Testis (tissue), 5 donors: Measurements from ENCODE around the gene HMCN1. TPM values are rescaled to one million over a fixed set of nuclear protein-coding genes. Genes with fewer than 3 reads are reported as not detected.

Source experiments
- DNase-seq: peaks from one replicate; pipeline ENCODE4 v3.0.0-alpha.2; 2019
- H3K27ac ChIP-seq, 2 donors: fragments of 200-600 bp; sonication (generic); one replicate each; pipeline ENCODE4 v1.5.1; 2019
- H3K27me3 ChIP-seq: fragments of 200-600 bp; sonication (generic); one replicate; pipeline ENCODE4 v1.5.1; 2019
- H3K36me3 ChIP-seq: fragments of 200-600 bp; sonication (generic); one replicate; pipeline ENCODE4 v1.5.1; 2017; ENCODE audit warnings: low read depth; ENCODE audit errors: missing control alignments
- H3K4me1 ChIP-seq: fragments of 200-600 bp; sonication (generic); one replicate; pipeline ENCODE4 v1.5.1; 2019
- H3K4me3 ChIP-seq, 2 donors: fragments of 200-600 bp; sonication (generic); one replicate each; pipeline ENCODE4 v1.5.1; 2017 to 2019
- H3K9me3 ChIP-seq: fragments of 200-600 bp; sonication (generic); one replicate; pipeline ENCODE4 v1.5.1; 2017
- POLR2A ChIP-seq: fragments of 450-650 bp; IDR thresholded peaks from one replicate; pipeline ENCODE4 v1.6.1; 2017; ENCODE audit warnings: antibody characterized with exemption, mild to moderate bottlenecking, moderate library complexity
- WGBS, 2 donors: methylation state at CpG; one replicate each; pipeline ENCODE4 v1.1.5; 2018; 5-methylcytosine and 5-hydroxymethylcytosine counted together
- intact Hi-C: fragments of 100-400 bp; cut with DNase I; formaldehyde crosslinking; loops from one replicate; pipeline ENCODE4 v1.15.1; 2023; ENCODE audit warnings: low total_unique reads
- long read RNA-seq, 2 donors: transcript quantifications; one replicate each; lab custom pipeline, GENCODE V29; 2026
- polyA plus RNA-seq: library from polyadenylated mRNA; stranded (reverse); fragments of 350-450 nt; fragmentation: Illumina TruSeq; extraction: RNeasy Lipid Tissue Mini Kit (QIAGEN cat#74804); gene quantifications from one replicate; pipeline ENCODE4 v1.2.3, GENCODE V29; 2014; ENCODE audit warnings: low read depth, low replicate concordance; ENCODE audit not compliant: insufficient read depth
- total RNA-seq, 2 donors: library from RNA; depleted of rRNA; stranded (reverse); fragments of >200 nt; gene quantifications; one replicate each; pipeline ENCODE4 v1.2.3, GENCODE V29; 2016
- TF ChIP-seq, protein P1 (sequence below), 3 experiments: fragments of 450-650 bp in 2 of 3; fragments of 200-600 bp in 1 of 3; sonication (generic) in 1 of 3; IDR thresholded peaks; one replicate each; pipeline ENCODE4 v1.5.1; 2016 to 2019; ENCODE audit warnings: antibody characterized with exemption in 3 of 3, mild to moderate bottlenecking in 2 of 3, moderate library complexity in 1 of 3

The HMCN1 gene
- total RNA-seq (1 to 10 TPM; 5.2 to 5.7 TPM), polyA plus RNA-seq (6.2 TPM)
- long read RNA-seq, donor 1, result 0 reads
- long read RNA-seq, donor 2, result 0 reads

DNA sequence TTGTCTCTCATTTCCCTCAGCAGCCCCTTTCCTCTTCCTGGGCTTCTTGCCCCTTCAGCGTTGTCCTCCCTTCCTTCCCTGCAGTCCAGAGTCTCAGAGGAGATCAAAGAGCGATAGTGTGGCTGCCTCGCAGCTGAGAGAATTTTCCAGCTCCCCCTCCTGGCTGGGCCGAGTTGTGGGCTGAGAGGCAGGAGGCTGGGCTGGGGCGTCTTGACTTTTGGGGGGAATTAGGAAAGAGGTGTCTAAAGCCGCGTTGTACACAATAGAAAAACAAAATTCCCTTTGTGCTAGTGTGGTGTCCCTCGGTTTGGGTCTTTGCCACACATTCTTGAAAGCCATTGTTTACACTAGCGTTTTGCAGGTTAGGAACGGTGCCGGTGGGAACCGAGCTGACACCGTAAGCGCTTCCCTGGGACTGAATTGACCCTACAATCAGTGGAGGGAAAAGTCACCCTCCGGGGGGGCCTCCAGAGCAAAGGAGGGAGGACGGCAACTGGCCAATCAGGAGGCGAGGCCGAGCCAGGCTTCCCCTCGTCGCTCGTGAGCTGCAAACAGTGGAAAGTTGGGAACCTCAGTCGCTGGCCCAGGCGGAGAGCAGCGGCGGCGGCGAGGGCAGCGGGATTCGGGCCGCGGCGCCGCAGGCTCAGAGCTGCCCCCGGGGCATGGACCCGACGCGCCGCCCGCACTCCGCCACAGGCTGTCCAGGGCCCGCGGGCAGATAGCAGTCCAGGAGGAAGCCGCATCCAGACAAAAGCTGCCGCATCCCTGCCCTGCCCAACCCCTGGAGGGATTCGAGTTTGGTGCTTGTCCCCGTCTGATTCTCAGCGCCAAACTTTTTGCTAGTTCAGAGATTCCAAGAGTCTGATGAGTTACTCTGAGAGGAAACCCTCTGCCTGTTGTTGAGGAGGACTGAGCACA lies at the start of gene HMCN1:
TSS of gene HMCN1 (plus strand) at position 574 of the 918 bp plus-strand sequence. CDS start 389 bp downstream, outside the sequence.
- peak; percentile 71 for DNase-seq
- intact Hi-C loops, result no loop called here
- H3K27me3 ChIP-seq, result no peaks in the 10 kb centered on the region
- TF ChIP-seq, protein P1, sequence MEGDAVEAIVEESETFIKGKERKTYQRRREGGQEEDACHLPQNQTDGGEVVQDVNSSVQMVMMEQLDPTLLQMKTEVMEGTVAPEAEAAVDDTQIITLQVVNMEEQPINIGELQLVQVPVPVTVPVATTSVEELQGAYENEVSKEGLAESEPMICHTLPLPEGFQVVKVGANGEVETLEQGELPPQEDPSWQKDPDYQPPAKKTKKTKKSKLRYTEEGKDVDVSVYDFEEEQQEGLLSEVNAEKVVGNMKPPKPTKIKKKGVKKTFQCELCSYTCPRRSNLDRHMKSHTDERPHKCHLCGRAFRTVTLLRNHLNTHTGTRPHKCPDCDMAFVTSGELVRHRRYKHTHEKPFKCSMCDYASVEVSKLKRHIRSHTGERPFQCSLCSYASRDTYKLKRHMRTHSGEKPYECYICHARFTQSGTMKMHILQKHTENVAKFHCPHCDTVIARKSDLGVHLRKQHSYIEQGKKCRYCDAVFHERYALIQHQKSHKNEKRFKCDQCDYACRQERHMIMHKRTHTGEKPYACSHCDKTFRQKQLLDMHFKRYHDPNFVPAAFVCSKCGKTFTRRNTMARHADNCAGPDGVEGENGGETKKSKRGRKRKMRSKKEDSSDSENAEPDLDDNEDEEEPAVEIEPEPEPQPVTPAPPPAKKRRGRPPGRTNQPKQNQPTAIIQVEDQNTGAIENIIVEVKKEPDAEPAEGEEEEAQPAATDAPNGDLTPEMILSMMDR (IDR thresholded peaks at IDR 0.05), result peak in 1 of 3 experiments; percentile 29
- TF ChIP-seq POLR2A, result no peak
- H3K4me3 ChIP-seq, result peak within 1 kb of the TSS; percentile 52 to 60
- no peaks in the 10 kb centered on the region for H3K4me1 ChIP-seq
- H3K36me3 ChIP-seq, result no peaks in the 10 kb centered on the region
- no peaks in the 10 kb centered on the region for H3K9me3 ChIP-seq
- WGBS, 2 donors, result 0 to 1% methylated on average over 25 to 43 of the region's 47 CpGs
- H3K27ac ChIP-seq, result peak within 1 kb of the TSS; percentile 46

DNA sequence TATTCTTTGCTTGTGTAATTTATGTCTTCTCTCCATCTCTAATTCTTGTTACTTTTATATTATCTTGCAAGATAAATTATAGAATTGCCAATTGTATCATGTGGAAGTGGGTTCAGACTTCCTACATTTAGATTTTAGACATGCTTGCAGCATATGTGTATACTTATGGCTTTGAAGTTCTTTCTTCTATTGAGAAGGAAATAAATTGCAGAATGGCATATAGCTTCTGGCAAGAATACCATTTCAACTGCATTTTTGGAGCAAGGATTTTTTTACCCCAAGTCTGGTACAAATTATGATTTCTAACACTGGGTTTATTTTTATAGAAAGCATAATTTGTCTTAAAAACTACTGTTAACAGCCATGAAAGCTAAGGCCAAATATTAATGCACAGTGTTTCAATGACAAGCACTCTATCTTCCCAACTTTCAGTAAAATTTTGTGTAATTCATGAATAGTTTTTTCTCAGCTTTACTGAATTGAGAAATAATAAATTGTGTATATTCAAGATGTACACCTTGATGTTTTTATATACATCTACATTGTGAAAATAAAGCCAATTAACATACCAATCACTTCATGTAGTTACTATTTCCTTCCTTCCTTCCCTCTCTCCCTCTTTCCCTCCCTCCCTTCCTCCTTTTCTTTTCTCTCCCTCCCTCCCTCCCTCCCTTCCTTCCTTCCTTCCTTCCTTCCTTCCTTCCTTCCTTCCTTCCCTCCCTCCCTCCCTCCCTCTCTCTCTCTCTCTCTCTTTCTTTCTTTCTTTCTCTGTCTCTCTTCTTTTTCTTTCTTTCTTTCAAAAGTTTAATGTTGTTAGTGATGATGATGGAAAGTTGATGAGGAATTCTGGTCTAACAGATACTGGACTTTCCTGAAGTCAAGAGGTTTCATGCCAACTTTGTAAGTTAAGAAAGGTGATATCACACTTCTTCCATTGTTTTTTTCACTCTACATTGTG lies 47.1 kb upstream of the HMCN1 start:
- Histone ChIP-seq H3K9me3 (no peaks in the 10 kb centered on the region), H3K4me1 (no peaks in the 10 kb centered on the region), H3K27me3 (no peaks in the 10 kb centered on the region), H3K36me3 (no peaks in the 10 kb centered on the region), H3K27ac (no peak overlapping the region), H3K4me3 (no peak overlapping the region)
- DNase-seq, result no peak
- intact Hi-C loops, result no loop called here
- no peak for TF ChIP-seq POLR2A
- TF ChIP-seq, protein P1 (IDR thresholded peaks at IDR 0.05), result no peak

DNA sequence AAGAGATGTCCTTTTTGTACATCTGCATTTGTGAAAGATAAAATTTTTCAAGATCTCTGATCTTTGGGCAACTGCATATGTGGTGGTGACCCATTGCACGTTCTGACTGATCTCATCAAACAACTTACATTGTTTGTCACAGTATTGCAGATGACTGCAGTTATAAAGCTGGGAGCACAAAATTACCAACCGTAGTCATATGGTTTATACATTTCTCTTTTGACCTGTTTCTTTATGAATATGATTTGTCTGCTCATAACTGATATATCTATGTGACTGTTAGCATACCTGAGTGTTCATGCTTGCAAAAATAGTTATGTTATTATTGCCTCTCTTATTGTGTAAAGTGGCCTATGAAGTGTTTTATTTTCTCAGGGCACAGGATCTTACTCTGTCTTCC lies 43.7 kb upstream of the HMCN1 start:
- no peaks in the 10 kb centered on the region for H3K27me3 ChIP-seq
- no peaks in the 10 kb centered on the region for H3K4me1 ChIP-seq
- no peak for DNase-seq
- no peak for TF ChIP-seq POLR2A
- TF ChIP-seq, protein P1 (IDR thresholded peaks at IDR 0.05), result no peak
- H3K36me3 ChIP-seq, result no peaks in the 10 kb centered on the region
- WGBS, 2 donors, result 94 to 96% methylated on average over 2 of the region's 2 CpGs
- H3K27ac ChIP-seq, result no peak overlapping the region
- intact Hi-C loops, result no loop called here
- no peaks in the 10 kb centered on the region for H3K9me3 ChIP-seq
- H3K4me3 ChIP-seq, result no peak overlapping the region

DNA sequence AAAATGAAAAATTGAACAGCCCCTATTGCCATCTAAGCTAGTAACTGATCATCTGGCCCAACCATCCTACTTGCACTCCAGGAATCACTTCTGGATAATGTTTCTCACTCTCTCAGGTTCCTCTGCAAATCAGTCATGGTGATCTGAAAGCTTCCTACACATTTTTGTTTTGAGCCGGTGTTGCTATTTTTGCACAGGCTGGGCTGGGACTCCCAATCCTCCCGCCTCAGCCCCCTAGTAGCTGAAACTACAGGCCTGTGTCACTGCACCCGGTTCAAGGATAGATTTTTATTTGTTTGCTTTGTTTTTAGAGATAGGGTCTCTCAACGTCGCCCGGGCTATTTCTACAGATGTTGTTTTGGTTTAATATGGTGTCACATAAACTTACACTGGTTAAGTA lies 40.5 kb upstream of the HMCN1 start:
- H3K4me3 ChIP-seq, result peak overlapping the region; percentile 3 to 31
- H3K27ac ChIP-seq, result no peak overlapping the region
- H3K9me3 ChIP-seq, result no peaks in the 10 kb centered on the region
- H3K4me1 ChIP-seq, result no peaks in the 10 kb centered on the region
- no peaks in the 10 kb centered on the region for H3K36me3 ChIP-seq
- TF ChIP-seq, protein P1 (IDR thresholded peaks at IDR 0.05), result no peak
- TF ChIP-seq POLR2A, result no peak
- intact Hi-C loops, result no loop called here
- 37 to 52% methylated on average over 6 of the region's 6 CpGs for WGBS, 2 donors
- H3K27me3 ChIP-seq, result no peaks in the 10 kb centered on the region
- DNase-seq, result no peak
